Keratinocyte (primary cell): ENCODE results near the gene DAO.

ENCODE experiments used
- CTCF ChIP-seq, 3 experiments: IDR thresholded peaks in 1 of 3; conservative IDR thresholded peaks in 1 of 3; optimal IDR thresholded peaks in 1 of 3; 2 replicates in 2 of 3; 3 replicates in 1 of 3; pipeline versions ENCODE3 to v1.5.1; 2011; ENCODE audit warnings: low read length in 3 of 3, mild to moderate bottlenecking in 3 of 3, moderate library complexity in 2 of 3, control low read depth in 1 of 3, inconsistent platforms in 1 of 3; ENCODE audit not compliant: insufficient read depth in 2 of 3; ENCODE audit errors: extremely low read depth in 1 of 3
- EZH2 ChIP-seq: IDR thresholded peaks from one replicate; pipeline ENCODE4 v1.6.1; 2012; ENCODE audit warnings: inconsistent platforms, mild to moderate bottlenecking, low read length, moderate library complexity

DNA sequence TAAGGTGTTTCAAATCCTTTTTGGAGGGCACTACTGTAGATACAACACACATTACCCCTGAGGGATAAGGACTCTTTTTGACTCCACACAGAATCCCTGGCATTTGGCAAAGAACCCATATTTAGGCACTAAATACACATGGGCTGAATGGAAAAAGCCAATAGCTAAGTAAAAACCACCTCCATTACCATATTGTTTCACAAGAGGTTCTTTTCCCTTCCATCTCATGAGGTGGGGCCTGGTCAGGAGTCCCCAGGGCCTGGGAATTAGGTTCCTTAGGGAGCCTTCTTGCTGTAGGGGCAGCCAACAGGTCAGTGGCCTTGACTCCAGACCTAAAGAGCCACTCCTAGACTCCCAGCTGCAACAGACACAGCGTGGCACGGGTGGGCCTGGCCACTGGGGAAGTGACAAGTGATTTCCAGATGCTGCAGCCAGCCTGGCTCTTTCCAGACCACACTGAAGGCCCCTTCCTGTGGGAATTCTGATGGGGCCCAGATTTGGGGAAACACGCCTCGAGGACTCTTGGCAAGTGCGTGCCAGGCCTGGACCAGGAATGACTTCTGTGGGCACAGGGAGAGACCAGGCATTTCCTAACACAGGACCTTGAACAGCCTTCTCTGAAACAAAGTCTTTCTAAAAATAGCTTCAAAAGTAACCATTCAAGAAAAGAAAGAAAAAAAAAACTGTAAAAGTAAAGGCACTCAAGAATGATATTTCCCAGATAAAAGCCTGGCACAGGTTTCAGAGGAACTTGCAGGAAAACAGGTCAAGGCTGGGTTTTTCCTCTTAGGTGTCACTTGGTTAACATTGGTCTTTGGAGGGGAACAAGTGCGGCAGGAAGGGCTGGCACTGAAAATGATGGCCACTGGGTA is 40.6 kb upstream of the DAO start:
- TF ChIP-seq CTCF (optimal IDR thresholded peaks at IDR 0.05 in 1 of 3, IDR thresholded peaks at IDR 0.05 in 1 of 3, conservative IDR thresholded peaks at IDR 0.05 in 1 of 3; ENCODE audit: extremely low read depth in 1 of 3, insufficient read depth in 2 of 3, low read length in 3 of 3) = no peak
- no peak for TF ChIP-seq EZH2
